Nephron (organoid): Measurements from ENCODE around the gene ANKRD44.

Source experiments
- H3K27ac Mint-ChIP-seq, 3 experiments: 2 replicates each; pipeline ENCODE4 v1.8.0; 2020; ENCODE audit warnings: mixed read lengths in 3 of 3, mild to moderate bottlenecking in 2 of 3, moderate library complexity in 1 of 3
- H3K27me3 Mint-ChIP-seq: 2 replicates; pipeline ENCODE4 v1.8.0; 2021; ENCODE audit warnings: low read depth, mild to moderate bottlenecking, moderate library complexity, mixed read lengths
- H3K36me3 Mint-ChIP-seq: 2 replicates; pipeline ENCODE4 v1.8.0; 2020; ENCODE audit warnings: low read depth, mixed read lengths
- H3K4me1 Mint-ChIP-seq: 2 replicates; pipeline ENCODE4 v1.8.0; 2020; ENCODE audit warnings: mixed read lengths
- H3K4me3 Mint-ChIP-seq, 3 experiments: 2 replicates each; pipeline ENCODE4 v1.8.0; 2020; ENCODE audit warnings: mild to moderate bottlenecking in 3 of 3, mixed read lengths in 3 of 3, moderate library complexity in 2 of 3
- H3K9me3 Mint-ChIP-seq: 2 replicates; pipeline ENCODE4 v1.8.0; 2020; ENCODE audit warnings: mixed read lengths
- TF ChIP-seq, protein P1 (sequence below), 3 experiments: fragments of 200-600 bp; sonication (generic); IDR thresholded peaks; one replicate each; pipeline ENCODE4 v1.5.0; 2021; ENCODE audit warnings: antibody characterized with exemption in 3 of 3; ENCODE audit not compliant: unreplicated experiment in 3 of 3

Gene ANKRD44

GRCh38 chr2:197171582-197171981 is 139.0 kb downstream of the ANKRD44 start:
- peaks cover 28% of the 10 kb centered on the region for H3K4me1 Mint-ChIP-seq
- H3K9me3 Mint-ChIP-seq, result no peaks in the 10 kb centered on the region
- H3K36me3 Mint-ChIP-seq, result no peaks in the 10 kb centered on the region
- no peak overlapping the region for H3K4me3 Mint-ChIP-seq
- no peaks in the 10 kb centered on the region for H3K27me3 Mint-ChIP-seq
- H3K27ac Mint-ChIP-seq, result peak overlapping the region in 1 of 3 experiments; percentile 73
- TF ChIP-seq, protein P1, sequence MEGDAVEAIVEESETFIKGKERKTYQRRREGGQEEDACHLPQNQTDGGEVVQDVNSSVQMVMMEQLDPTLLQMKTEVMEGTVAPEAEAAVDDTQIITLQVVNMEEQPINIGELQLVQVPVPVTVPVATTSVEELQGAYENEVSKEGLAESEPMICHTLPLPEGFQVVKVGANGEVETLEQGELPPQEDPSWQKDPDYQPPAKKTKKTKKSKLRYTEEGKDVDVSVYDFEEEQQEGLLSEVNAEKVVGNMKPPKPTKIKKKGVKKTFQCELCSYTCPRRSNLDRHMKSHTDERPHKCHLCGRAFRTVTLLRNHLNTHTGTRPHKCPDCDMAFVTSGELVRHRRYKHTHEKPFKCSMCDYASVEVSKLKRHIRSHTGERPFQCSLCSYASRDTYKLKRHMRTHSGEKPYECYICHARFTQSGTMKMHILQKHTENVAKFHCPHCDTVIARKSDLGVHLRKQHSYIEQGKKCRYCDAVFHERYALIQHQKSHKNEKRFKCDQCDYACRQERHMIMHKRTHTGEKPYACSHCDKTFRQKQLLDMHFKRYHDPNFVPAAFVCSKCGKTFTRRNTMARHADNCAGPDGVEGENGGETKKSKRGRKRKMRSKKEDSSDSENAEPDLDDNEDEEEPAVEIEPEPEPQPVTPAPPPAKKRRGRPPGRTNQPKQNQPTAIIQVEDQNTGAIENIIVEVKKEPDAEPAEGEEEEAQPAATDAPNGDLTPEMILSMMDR (IDR thresholded peaks at IDR 0.05; ENCODE audit: unreplicated experiment in 3 of 3), result no peak

DNA sequence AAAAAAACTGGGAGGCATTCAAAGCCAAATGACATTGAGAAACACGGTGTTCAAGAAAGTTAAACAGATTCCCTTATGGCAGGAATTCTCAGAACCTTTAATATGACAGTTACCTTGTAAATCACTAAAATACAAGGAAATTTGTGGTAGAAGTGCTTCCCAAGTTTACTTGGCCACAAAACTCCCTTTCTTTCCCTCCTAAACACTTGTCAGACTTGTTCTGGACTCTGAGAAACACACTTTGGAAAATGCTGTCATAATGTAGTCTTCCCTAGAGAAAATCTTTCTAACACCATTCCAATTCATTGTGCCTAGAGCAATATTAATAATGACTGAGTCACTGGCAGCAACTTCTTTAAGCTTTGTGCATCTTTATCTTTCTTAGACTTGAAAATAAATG is 140.4 kb downstream of the ANKRD44 start:
- Mint-ChIP-seq H3K9me3 (no peaks in the 10 kb centered on the region), H3K27me3 (no peaks in the 10 kb centered on the region), H3K4me1 (peaks cover 28% of the 10 kb centered on the region), H3K4me3 (no peak overlapping the region), H3K27ac (peak overlapping the region; percentile 34 to 73 (median 51)), H3K36me3 (no peaks in the 10 kb centered on the region)
- TF ChIP-seq, protein P1 (IDR thresholded peaks at IDR 0.05; ENCODE audit: unreplicated experiment in 3 of 3), result no peak

GRCh38 chr2:197168705-197169104 is 141.9 kb downstream of the ANKRD44 start:
- Mint-ChIP-seq H3K9me3 (no peaks in the 10 kb centered on the region), H3K4me1 (peaks cover 35% of the 10 kb centered on the region), H3K27ac (peak overlapping the region in 1 of 3 experiments; percentile 4), H3K36me3 (no peaks in the 10 kb centered on the region), H3K4me3 (no peak overlapping the region), H3K27me3 (no peaks in the 10 kb centered on the region)
- TF ChIP-seq, protein P1 (IDR thresholded peaks at IDR 0.05; ENCODE audit: unreplicated experiment in 3 of 3), result peak in 2 of 3 experiments; percentile 21 to 44

- Mint-ChIP-seq H3K4me3 (no peak overlapping the region), H3K27ac (no peak overlapping the region), H3K36me3 (no peaks in the 10 kb centered on the region), H3K4me1 (peaks cover 35% of the 10 kb centered on the region), H3K9me3 (no peaks in the 10 kb centered on the region), H3K27me3 (no peaks in the 10 kb centered on the region)
- TF ChIP-seq, protein P1 (IDR thresholded peaks at IDR 0.05; ENCODE audit: unreplicated experiment in 3 of 3), result no peak
Observed at GRCh38 chr2:197167608-197168314, 142.8 kb downstream of the ANKRD44 start.

DNA sequence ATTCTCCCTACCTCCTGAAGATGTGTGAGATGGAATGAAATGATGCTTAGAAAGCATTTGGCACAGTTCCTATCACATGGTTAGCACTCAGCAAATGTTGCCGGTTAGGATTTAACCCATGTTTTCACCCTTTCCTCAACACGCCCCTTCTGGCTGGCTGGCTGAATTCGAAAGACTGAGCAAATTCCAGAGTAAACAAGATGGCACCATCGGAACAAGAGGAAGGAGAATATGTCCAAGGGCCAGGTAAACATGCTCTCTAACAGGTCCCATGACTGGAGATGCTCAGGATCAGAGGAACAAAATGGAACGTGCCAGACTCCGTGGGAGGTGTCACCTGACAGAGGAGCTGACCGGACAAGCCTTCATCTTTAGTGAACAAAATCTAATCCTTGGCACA is 145.6 kb downstream of the ANKRD44 start:
- peak overlapping the region; percentile 77 to 98 (median 88) for H3K27ac Mint-ChIP-seq
- H3K9me3 Mint-ChIP-seq, result no peaks in the 10 kb centered on the region
- no peaks in the 10 kb centered on the region for H3K27me3 Mint-ChIP-seq
- no peaks in the 10 kb centered on the region for H3K36me3 Mint-ChIP-seq
- TF ChIP-seq, protein P1 (IDR thresholded peaks at IDR 0.05; ENCODE audit: unreplicated experiment in 3 of 3), result no peak
- peaks cover 35% of the 10 kb centered on the region for H3K4me1 Mint-ChIP-seq
- H3K4me3 Mint-ChIP-seq, result peak overlapping the region; percentile 76 to 84 (median 78)
